ENCODE measurements around the gene SLC1A3.
"Not testable (repeated sequence)": the region's sequence is repeated elsewhere in the genome, so short reads cannot be mapped to it uniquely, and the experiment has no call there.

The SLC1A3 gene

DNA sequence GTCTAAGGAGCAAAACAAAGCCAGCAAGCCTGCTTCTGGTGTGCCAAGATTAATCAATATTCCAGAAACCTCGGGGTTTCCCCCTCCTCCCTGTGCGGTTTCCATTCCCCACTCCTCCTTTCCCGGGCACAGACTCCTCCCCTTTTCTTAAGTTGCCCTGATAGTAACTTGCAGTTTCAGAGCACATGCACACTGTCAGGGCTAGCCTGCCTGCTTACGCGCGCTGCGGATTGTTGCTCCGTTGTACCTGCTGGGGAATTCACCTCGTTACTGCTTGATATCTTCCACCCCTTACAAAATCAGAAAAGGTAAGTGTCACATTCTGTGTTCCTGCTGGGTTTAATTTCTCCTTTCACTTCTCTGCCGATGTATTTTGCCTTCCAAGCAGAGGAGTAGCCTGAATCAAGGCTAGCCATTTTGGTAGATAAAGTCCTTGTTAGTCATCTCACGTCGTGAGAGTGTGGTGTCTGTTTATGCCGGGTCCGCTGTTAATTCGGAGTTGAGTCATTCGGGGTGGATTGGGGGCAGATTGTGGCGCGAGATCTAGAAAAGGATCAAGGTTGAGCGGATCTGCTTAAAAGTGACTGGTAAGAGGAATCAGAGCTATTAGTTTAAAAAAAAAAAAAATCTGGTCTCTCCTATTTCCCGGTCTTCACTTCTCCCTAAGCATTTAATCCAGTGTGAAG, at the start of gene SLC1A3:
Gene SLC1A3 (plus strand): TSS at position 179 of the 686 bp plus-strand sequence. CDS start 1,818 bp downstream, outside the sequence.
- peak in 54 of 56 donors; percentile 8 to 86 (median 63) for DNase-seq

DNA sequence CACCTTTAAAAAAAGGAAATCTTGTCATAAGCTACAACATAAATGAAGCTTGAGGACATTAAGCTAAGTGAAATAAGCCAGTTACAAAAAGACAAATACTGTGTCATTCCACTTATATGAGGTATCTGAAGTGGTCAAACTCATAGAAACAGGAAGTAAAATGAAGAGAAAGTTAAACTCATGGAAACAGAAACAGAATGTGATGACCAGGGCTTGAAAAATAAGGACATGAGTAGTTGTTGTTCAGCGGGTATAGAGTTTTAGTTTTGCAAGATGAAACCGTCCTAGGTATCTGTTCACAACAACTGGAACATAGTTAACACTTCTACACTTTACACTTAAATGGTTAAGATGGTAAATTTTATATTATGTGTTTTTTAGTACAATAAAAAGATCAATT, 47.8 kb upstream of the SLC1A3 start:
- no peak for DNase-seq

GRCh38 chr5:36561601-36562000, 44.8 kb upstream of the SLC1A3 start:
- no peak for DNase-seq

DNA sequence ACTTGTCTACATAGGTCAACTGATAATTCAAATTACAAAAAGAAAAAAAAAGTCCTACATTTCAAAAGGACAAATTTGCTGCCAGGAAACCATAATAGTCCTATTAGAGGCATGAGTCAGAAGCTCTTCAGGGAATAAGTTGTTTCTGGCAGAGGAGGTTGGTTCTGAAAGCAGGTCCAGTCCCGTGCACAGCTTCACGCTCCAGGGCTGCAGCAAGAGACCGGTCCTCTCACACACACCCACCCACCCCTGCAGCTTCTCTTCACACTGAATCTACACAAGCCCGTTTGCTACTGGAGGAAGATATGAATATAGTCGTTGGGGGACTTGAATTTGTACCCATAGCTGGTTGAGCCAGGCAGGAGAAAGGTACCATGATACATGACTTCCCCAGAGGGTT, 36.9 kb upstream of the SLC1A3 start:
- peak in 2 of 56 donors; percentile 9 to 24 for DNase-seq

DNA sequence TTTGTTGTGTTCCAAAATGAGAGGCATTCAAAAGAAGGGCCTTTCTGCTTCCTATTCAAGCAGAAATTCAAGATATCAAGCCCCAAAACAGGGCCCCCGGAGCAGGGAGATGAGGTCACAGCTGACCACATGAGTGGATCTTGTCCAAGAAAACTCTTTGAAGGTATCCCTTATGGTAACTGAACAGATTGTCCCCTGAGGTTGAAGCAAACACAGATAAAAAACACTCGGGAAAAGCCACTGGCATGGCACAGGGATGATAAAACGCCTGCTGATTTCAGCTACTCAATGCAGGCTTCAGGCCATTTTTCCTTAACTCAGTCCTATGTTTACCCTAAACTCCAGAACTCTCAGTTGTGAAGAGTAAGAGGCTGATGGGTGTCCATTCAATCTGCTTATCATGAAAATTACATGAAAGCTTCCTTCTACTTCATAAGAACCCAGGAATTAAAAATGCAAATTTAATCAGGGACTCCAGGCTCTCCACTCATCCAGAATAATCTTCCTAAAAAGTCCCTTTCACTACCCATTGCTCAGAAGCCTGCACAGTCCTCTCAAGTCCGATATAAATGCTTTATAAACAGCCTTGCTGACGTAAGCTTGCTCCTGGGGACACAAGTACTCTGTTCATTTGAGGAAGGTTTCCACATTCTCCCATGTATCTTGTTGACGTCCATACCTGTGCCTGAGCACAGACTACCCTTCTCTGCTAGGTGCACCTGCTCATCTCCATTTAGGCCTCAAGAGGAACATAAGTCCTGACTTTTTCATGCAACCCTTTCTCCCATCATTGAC, 35.9 kb upstream of the SLC1A3 start:
- DNase-seq, result no peak

GRCh38 chr5:36571401-36572042, 34.9 kb upstream of the SLC1A3 start:
- no peak for DNase-seq

DNA sequence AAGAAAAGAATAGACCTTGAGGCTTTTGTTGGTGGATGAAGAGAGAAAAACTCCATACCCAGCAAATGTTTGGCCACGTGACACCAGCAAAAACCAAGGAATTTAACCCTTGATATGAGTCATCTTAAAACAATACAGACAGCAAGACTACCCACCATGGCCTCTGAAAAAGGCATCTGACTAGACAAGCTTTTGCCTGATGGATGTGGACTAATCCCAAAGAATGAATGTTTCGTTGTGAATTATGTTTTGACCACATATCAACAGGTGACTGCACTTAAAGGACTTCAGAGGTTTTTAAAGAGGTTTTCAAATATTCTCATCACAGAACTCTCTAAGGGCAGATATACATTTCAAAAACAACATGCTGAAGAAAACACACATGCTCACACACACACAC, 33.0 kb upstream of the SLC1A3 start:
- DNase-seq, result no peak

GRCh38 chr5:36575361-36575781, 31.0 kb upstream of the SLC1A3 start:
- no peak for DNase-seq

- DNase-seq, result no peak
These were observed 29.7 kb upstream of the SLC1A3 start for GRCh38 chr5:36576721-36577120.

DNA sequence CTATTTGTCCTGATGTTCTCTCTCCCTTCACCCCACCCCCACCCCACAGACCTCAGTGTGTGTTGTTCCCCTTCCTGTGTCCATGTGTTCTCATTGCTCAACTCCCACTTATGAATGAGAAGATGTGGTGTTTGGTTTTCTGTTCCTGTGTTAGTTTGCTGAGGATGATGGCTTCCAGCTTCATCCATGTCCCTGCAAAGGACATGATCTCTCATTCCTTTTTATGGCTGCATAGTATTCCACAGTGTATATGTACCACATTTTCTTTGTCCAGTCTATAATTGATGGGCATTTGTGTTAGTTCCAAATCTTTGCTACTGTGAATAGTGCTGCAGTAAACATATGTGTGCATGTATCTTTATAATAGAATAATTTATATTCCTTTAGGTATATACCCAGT, 26.5 kb upstream of the SLC1A3 start:
- not testable (repeated sequence) for DNase-seq

- DNase-seq, result no peak
These were observed 25.3 kb upstream of the SLC1A3 start for GRCh38 chr5:36581070-36581469.

- DNase-seq, result peak in 10 of 56 donors; percentile 10 to 58 (median 20)
These were observed 22.2 kb upstream of the SLC1A3 start for GRCh38 chr5:36584009-36584875.

DNA sequence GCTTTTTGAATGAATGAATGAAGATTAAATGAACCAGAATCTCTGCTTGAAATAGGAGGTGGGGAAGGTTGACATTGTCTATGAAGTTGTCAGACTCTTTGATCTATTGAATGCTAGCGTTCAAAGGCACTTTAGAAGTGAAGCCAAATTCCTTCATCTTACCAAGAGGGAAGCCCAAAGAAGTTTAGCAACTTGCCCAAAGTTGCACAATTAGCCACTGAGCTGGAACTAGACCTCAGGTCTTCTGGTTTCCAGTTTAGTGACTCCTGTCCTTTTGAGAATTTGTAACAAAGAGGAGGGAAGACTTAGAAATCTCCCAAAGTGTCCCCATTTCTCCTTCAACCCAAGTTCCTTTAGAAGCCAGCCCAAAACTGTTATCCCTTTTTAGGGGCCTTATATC, 20.7 kb upstream of the SLC1A3 start:
- DNase-seq, result no peak

DNA sequence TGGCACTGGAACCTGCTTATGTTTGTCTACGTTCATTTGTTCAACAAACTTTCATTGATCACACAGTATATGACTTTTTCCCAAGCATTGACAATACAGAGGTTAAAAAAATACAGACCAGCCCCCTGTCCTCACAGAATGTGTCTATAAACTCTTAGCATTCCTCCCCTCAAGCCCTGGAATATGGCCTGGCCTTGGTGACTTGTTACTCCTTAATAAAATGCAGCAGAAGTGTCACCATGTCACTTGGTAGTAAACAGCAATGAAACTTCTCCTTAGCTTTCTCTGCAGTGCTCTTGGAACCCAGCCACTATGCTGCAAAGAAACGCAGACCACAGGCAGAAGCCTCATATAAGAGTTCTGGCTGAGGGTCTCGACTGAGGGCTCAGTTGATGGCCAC, 19.1 kb upstream of the SLC1A3 start:
- DNase-seq, result no peak

DNA sequence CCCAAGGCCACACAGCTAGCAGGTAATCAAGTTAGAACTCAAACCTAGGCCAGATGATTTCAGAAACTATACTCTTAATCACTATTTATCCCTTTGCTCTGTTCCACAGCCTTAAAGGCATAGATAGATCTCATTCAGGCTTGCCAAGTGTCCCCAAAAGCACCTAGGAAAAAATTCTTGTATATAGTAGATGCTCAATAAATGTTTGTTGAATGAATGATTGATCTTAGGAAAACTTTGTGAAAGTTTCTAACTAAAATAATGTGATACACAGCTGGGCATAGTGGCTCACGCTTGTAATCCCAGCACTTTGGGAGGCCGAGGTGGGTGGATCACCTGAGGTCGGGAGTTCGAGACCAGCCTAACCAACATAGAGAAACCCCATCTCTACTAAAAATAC, 16.7 kb upstream of the SLC1A3 start:
- not testable (repeated sequence) for DNase-seq

GRCh38 chr5:36590513-36591286, 15.7 kb upstream of the SLC1A3 start:
- DNase-seq, result no peak

GRCh38 chr5:36593867-36594266, 12.5 kb upstream of the SLC1A3 start:
- DNase-seq, result no peak

GRCh38 chr5:36596247-36596646, 10.2 kb upstream of the SLC1A3 start:
- no peak for DNase-seq

DNA sequence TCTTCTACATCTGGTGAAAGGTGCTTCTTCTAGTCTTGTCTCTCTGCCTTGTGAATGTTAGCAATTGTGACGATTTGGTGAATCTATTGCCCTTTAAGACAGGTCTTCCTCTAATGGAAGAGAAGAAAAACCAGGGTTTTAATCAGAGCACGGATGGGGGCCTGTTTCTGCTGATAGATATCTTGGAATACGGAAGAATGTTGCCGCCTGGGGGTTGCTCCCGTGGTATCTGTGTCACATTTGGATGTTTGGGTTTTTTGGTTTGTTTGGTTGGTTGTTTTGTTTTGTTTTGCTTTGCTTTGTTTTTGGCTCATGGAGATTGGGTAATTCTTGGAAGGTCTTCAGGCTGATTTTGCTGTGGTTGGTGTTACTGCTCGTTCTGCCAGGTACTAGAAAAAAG, 9.7 kb upstream of the SLC1A3 start:
- DNase-seq, result no peak

- DNase-seq, result no peak
These were observed 8.4 kb upstream of the SLC1A3 start for GRCh38 chr5:36598045-36598444.
